K562 (cell line): ENCODE measurements around the gene FPR1. TPM values are rescaled to one million over a fixed set of nuclear protein-coding genes. Genes with fewer than 3 reads are reported as not detected.
A peak's percentile ranks its signal among the peaks of the same experiment; 100 is the strongest.

Experiments used
- ARID1B ChIP-seq: fragments of 450-650 bp; IDR thresholded peaks from 2 replicates; pipeline ENCODE4 v1.6.1; 2016; ENCODE audit warnings: antibody characterized with exemption, mild to moderate bottlenecking, inconsistent platforms
- ATF1 ChIP-seq, 2 experiments: fragments of 450-650 bp in 1 of 2; IDR thresholded peaks; 2 replicates each; pipeline ENCODE4 v1.6.1; 2016; ENCODE audit warnings: missing compliant biosample characterization in 1 of 2, missing genetic modification characterization in 1 of 2
- ATF3 ChIP-seq, 2 experiments: fragments of 450-650 bp in 1 of 2; sonication (generic) in 1 of 2; formaldehyde crosslinking in 1 of 2; IDR thresholded peaks in 1 of 2; conservative IDR thresholded peaks in 1 of 2; 2 replicates each; pipeline versions ENCODE4 v1.6.1 to v1.8.1; 2016 to 2023; ENCODE audit warnings: mild to moderate bottlenecking in 2 of 2, moderate library complexity in 2 of 2, inconsistent platforms in 1 of 2, missing genetic modification reagents in 1 of 2
- BACH1 ChIP-seq: fragments of 200-800 bp; sonication (Bioruptor generic); IDR thresholded peaks from 2 replicates; pipeline ENCODE4 v1.6.1; 2016; ENCODE audit warnings: missing genetic modification characterization, missing compliant biosample characterization
- CBFA2T3 ChIP-seq: fragments of 450-650 bp; IDR thresholded peaks from 2 replicates; pipeline ENCODE4 v1.6.1; 2017
- CBX3 ChIP-seq, 2 experiments: IDR thresholded peaks; 1 replicate in 1 of 2; 2 replicates in 1 of 2; pipeline ENCODE4 v1.6.1; 2012; ENCODE audit warnings: inconsistent platforms in 2 of 2, low read length in 2 of 2, borderline replicate concordance in 1 of 2, control low read depth in 1 of 2
- DPF2 ChIP-seq: fragments of 450-650 bp; IDR thresholded peaks from 2 replicates; pipeline ENCODE4 v1.6.1; 2016
- GMEB1 ChIP-seq: fragments of 250-450 bp; sonication (Bioruptor Pico); IDR thresholded peaks from 2 replicates; pipeline ENCODE4 v1.4.0; 2020; ENCODE audit warnings: mild to moderate bottlenecking
- KDM5B ChIP-seq: fragments of 200-600 bp; sonication (generic); IDR thresholded peaks from 2 replicates; pipeline ENCODE4 v1.6.1; 2012; ENCODE audit warnings: low read depth, mild to moderate bottlenecking, moderate library complexity, low read length, control low read depth, inconsistent platforms; ENCODE audit not compliant: insufficient replicate concordance
- MAFF ChIP-seq: IDR thresholded peaks from 2 replicates; pipeline ENCODE4 v1.6.1; 2012; ENCODE audit warnings: low read length, improper control_type of control experiment
- MBD1 ChIP-seq: fragments of 250-450 bp; sonication (Bioruptor Pico); IDR thresholded peaks from 2 replicates; pipeline ENCODE4 v1.8.0; 2022; ENCODE audit warnings: inconsistent platforms
- MEF2A ChIP-seq: IDR thresholded peaks from 2 replicates; pipeline ENCODE4 v1.6.1; 2011; ENCODE audit warnings: low read depth, mild to moderate bottlenecking, low read length, moderate library complexity; ENCODE audit not compliant: control insufficient read depth
- NRF1 ChIP-seq, 2 experiments: fragments of 450-650 bp; IDR thresholded peaks in 1 of 2; conservative IDR thresholded peaks in 1 of 2; 2 replicates each; pipeline ENCODE4 v1.6.1; 2014; ENCODE audit warnings: mild to moderate bottlenecking in 2 of 2
- PTTG1 ChIP-seq: fragments of 450-650 bp; IDR thresholded peaks from 2 replicates; pipeline ENCODE4 v1.6.1; 2016; ENCODE audit warnings: low read depth, mild to moderate bottlenecking, missing genetic modification characterization, missing compliant biosample characterization
- SRSF1 ChIP-seq: fragments of 200-400 bp; formaldehyde crosslinking; IDR thresholded peaks from 2 replicates; pipeline ENCODE4 v1.6.1; 2017; ENCODE audit warnings: mild to moderate bottlenecking, low read depth, low read length, moderate library complexity
- ZFP36 ChIP-seq: fragments of 150-350 bp; IDR thresholded peaks from 2 replicates; pipeline ENCODE4 v1.6.1; 2018; ENCODE audit warnings: low read length, low read depth; ENCODE audit not compliant: partially characterized antibody
- ZNF583 ChIP-seq: fragments of 250-450 bp; sonication (Bioruptor Pico); IDR thresholded peaks from 2 replicates; pipeline ENCODE4 v1.4.0; 2020
- ZNF830 ChIP-seq: fragments of 250-450 bp; sonication (Bioruptor Pico); IDR thresholded peaks from 2 replicates; pipeline ENCODE4 v1.5.0; 2021; ENCODE audit warnings: mild to moderate bottlenecking
- polyA plus RNA-seq, 8 experiments: library from polyadenylated mRNA; depleted of rRNA in 4 of 8; stranded (reverse) in 5 of 8; unstranded in 3 of 8; fragments of >200 nt; fragmentation: Nextera tagmentation in 2 of 8; fragmentation: Illumina TruSeq in 1 of 8; extraction: Ambion mirVana in 2 of 8; extraction: Trizol in 1 of 8; gene quantifications; 2 replicates each; pipeline versions ENCODE4 v1.2.1 to v1.2.3, GENCODE V29; 2011 to 2014; ENCODE audit warnings: inconsistent platforms in 1 of 8, missing spikeins in 1 of 8
- total RNA-seq, 7 experiments: library from RNA; depleted of rRNA in 6 of 7; stranded (reverse); fragments of >200 nt in 6 of 7; fragmentation: Illumina TruSeq in 2 of 7; extraction: Trizol in 2 of 7; gene quantifications; 2 replicates each; pipeline versions ENCODE4 v1.2.1 to v1.2.3, GENCODE V29; 2011 to 2021; ENCODE audit warnings: low replicate concordance in 1 of 7

Gene FPR1
- total and polyA plus RNA-seq, 9 of the 15 experiments (the other 6 are each of a cell fraction or from before 2014, with no cell fraction given), result 0.06 to 0.25 (median 0.14) TPM; not detected in 4

- TF ChIP-seq MBD1 (CRISPR knock-in tag) (peak; percentile 36; the same call in 1 of the 2 replicates), ATF1 (CRISPR knock-in tag; IDR thresholded peaks at IDR 0.05) (no peak), ATF1 (tag; IDR thresholded peaks at IDR 0.05) (peak; percentile 16; the same call in 1 of the 2 replicates), PTTG1 (tag) (no peak), MEF2A (no peak), SRSF1 (no peak), GMEB1 (CRISPR knock-in tag) (peak; percentile 26), CBFA2T3 (peak; percentile 64), ZNF583 (CRISPR knock-in tag) (peak; percentile 71), MAFF (0 out of 2 replicates have a peak, but pooled peaks have one; percentile 7), CBX3 (IDR thresholded peaks at IDR 0.05; ENCODE audit: borderline replicate concordance in 1 of 2, low read length in 2 of 2) (peak in 1 of 2 experiments; percentile 58; a peak in 1 of 3 replicates), DPF2 (peak; percentile 78), NRF1 (conservative IDR thresholded peaks at IDR 0.05 in 1 of 2, IDR thresholded peaks at IDR 0.05 in 1 of 2) (peak; percentile 58 to 59), BACH1 (peak; percentile 69), KDM5B (peak; percentile 40), ARID1B (peak; percentile 68), ZNF830 (peak; percentile 26; the same call in 1 of the 2 replicates), ZFP36 (no peak), ATF3 (IDR thresholded peaks at IDR 0.05) (peak; percentile 93), ATF3 (CRISPR knock-in tag; conservative IDR thresholded peaks at IDR 0.05) (0 out of 2 replicates have a peak, but pooled peaks have one; percentile 27)
- TF ChIP-seq, all 486 proteins: peak for 100
Measured at GRCh38 chr19:51799034-51799773, 47.5 kb upstream of the FPR1 start (continued).
